Mesangial cell (primary cell): ENCODE measurements around the gene BBS5. TPM values are rescaled to one million over a fixed set of nuclear protein-coding genes. Genes with fewer than 3 reads are reported as not detected.

Experiments used
- total RNA-seq: library from RNA; depleted of rRNA; stranded (reverse); fragments of >200 nt; gene quantifications from 2 replicates; pipeline ENCODE4 v1.2.3, GENCODE V29; 2015

Gene BBS5
- 3.6 and 4.4 TPM in 2 replicates for total RNA-seq

GRCh38 chr2:169479257-169480078 is at the start of gene BBS5:
BBS5 (plus strand) TSS chr2:169479494; CDS start chr2:169479554, 60 bp downstream.

GRCh38 chr2:169509298-169509885 is 30.1 kb downstream of the BBS5 start, which contains the start of gene KLHL41:
KLHL41 (plus strand) TSS chr2:169509702; CDS start chr2:169509779, 77 bp downstream.

Other genes starting within 250 kb of the BBS5 start
- gene LRP2, start 117.0 kb upstream of the BBS5 start, total RNA-seq, result under 0.01 and 6.1 TPM in 2 replicates
- under 0.01 TPM in 2 replicates for gene KLHL41, start 30.2 kb downstream of the BBS5 start, total RNA-seq
- gene FASTKD1, start 94.4 kb downstream of the BBS5 start, total RNA-seq, result 7.2 and 8.3 TPM in 2 replicates
- gene PPIG, start 104.9 kb downstream of the BBS5 start, total RNA-seq, result 11.2 and 11.6 TPM in 2 replicates
- gene CFAP210, start 214.9 kb downstream of the BBS5 start, total RNA-seq, result under 0.01 TPM in 1 of 2 replicates, not detected in the other
- gene PHOSPHO2, start 215.0 kb downstream of the BBS5 start, total RNA-seq, result 2.5 and 3.6 TPM in 2 replicates